Fibroblast of villous mesenchyme (primary cell): ENCODE results near the gene SPAG17. TPM values are rescaled to one million over a fixed set of nuclear protein-coding genes. Genes with fewer than 3 reads are reported as not detected.
"Not testable (repeated sequence)": the region's sequence is repeated elsewhere in the genome, so short reads cannot be mapped to it uniquely, and the experiment has no call there.

Experiments used
- DNase-seq: peaks from one replicate; pipeline ENCODE4 v3.0.0-alpha.2; 2010; ENCODE audit warnings: low read depth
- H3K4me3 ChIP-seq: 2 replicates; pipeline ENCODE4 v1.5.1; 2011; ENCODE audit warnings: low read depth, mild to moderate bottlenecking, low read length
- total RNA-seq: library from RNA; depleted of rRNA; stranded (reverse); fragments of >200 nt; gene quantifications from 2 replicates; pipeline ENCODE4 v1.2.3, GENCODE V29; 2012
- TF ChIP-seq, protein P1 (sequence below): IDR thresholded peaks from 2 replicates; pipeline ENCODE4 v1.5.1; 2012; ENCODE audit warnings: low read depth, mild to moderate bottlenecking, low read length; ENCODE audit not compliant: insufficient read depth

The SPAG17 gene
- total RNA-seq, 1 donor = not detected

DNA sequence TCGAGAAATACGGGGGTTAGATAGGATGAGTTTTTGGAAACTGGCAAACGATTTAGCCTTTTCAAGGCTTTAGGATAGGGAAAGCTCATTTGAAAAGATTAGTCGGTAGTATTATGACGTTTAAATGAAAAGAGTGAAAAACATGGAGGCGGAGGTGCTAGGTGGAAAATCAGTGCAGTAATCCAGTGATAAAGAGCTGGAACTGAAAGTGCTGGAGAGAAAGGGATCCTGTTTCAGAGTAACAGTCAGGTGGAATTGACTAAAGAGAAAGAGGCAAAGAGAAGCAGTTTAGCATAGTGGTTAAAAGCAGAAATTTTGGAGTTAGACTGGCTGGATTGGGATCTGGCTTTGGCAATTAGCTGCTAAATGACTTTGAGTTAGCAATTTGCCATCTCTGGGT, 254.5 kb downstream of the SPAG17 start:
- H3K4me3 ChIP-seq = peak overlapping the region; percentile 94
- DNase-seq = peak; percentile 20
- TF ChIP-seq, protein P1, sequence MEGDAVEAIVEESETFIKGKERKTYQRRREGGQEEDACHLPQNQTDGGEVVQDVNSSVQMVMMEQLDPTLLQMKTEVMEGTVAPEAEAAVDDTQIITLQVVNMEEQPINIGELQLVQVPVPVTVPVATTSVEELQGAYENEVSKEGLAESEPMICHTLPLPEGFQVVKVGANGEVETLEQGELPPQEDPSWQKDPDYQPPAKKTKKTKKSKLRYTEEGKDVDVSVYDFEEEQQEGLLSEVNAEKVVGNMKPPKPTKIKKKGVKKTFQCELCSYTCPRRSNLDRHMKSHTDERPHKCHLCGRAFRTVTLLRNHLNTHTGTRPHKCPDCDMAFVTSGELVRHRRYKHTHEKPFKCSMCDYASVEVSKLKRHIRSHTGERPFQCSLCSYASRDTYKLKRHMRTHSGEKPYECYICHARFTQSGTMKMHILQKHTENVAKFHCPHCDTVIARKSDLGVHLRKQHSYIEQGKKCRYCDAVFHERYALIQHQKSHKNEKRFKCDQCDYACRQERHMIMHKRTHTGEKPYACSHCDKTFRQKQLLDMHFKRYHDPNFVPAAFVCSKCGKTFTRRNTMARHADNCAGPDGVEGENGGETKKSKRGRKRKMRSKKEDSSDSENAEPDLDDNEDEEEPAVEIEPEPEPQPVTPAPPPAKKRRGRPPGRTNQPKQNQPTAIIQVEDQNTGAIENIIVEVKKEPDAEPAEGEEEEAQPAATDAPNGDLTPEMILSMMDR = no peak

DNA sequence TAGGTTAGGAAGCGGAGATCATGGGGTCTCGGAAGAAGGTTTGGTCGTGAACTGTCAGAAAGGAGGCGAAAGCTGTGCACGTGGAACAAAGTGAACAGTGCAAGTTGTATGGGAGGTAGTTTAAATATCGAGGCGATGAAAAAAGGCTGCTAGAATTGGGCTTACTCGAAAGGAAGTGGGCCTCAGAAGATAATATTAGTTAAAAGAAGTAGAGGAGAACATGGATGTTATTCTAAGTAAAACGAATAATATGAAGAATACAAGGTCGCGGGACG, 254.9 kb downstream of the SPAG17 start:
- TF ChIP-seq, protein P1 = no peak
- peak overlapping the region; percentile 94 for H3K4me3 ChIP-seq
- peak; percentile 5 for DNase-seq

DNA sequence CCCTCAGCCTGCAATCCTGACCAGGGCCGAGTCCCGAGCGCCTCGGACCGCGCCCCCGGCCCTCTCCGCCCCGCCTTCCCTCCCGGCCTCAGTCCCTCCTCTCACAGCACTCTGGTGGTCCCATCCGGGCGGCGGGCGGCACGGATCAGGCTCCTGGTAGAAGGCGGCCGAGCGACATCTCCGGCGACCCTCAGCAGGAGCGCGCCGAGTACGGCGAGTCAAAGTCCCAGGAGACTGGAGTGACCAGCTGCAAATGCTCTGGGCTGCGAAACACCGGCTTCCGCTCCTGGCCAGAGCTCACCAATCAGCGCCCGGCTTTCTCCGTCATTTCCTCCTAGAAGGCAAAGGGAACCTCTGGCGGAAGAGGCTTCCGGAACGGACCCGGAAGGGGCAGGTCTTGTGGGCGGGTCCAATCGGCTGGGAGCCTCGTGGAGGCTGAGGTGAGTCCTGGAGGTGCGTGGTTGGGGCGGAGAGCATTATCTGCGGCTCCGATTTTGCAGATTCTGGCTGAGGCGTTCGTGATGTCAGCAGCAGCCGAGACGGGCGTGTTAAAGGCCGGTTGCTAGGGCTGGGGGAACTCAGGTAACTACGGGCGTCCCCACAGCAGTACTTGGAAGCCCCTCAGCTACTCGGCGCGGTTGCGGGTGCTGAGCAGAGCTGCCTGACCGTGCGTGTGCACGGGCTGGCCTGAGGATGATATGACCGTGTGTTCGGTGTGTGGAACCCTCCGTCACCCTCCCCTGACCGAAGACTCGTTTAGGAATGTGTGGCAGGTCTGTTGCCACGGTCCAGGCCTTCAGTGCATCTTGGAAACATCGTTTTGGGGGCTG, 255.5 kb downstream of the SPAG17 start, which contains the start of the genes GDAP2 and WDR3:
Gene GDAP2, minus strand, starts transcription at position 279 of the 830 bp plus-strand sequence. CDS start 9,264 bp downstream, outside the sequence.
Gene WDR3, plus strand, starts transcription at position 397 of the 830 bp plus-strand sequence. CDS start 3,581 bp downstream, outside the sequence.
- H3K4me3 ChIP-seq = peak within 1 kb of the TSS; percentile 94
- TF ChIP-seq, protein P1 = no peak
- peak; percentile 98 for DNase-seq

DNA sequence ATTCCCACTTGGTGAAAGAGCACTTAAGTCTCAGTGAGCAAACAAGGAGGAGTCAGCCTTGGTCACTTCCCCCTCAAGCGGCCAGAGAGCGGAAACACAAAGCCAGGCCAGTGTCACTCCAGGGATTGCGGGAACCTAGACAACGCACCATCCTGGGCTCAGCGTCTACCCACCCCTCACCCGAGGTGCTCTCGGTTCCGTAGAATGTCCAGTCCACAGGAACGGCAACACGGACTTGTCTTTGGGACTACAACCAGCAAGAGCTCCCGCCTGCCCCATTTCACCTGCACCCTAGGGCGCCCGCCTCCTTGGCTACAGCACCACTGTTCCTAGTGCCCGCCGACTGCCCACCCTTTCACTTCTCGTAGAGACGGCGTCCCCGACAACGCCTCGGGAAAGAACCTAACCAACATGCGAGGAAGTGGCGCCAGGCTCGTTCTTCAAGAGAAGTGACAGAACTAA, 256.1 kb downstream of the SPAG17 start:
- TF ChIP-seq, protein P1 = peak; percentile 32
- peak; percentile 62 for DNase-seq
- H3K4me3 ChIP-seq = peak overlapping the region; percentile 94

DNA sequence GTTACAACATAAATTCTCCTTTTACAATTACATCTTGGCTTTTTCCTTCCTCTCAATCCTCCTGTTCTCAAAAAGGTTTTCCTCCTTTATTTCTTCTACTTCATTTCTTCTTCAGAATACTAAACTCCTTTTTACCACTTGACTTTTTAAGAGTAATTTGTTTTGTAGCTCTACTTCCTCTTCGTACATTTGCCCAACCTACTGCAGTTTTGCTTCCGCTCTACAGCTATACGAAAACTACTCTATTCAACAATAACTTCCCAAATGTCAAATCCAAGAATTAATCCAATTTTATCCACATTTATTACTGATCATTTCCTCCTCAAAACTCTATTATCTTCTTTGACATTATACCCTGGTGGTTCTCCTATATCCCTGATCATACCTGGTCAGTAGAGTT, 259.0 kb downstream of the SPAG17 start:
- TF ChIP-seq, protein P1 = no peak
- DNase-seq = no peak
- H3K4me3 ChIP-seq = no peak overlapping the region

DNA sequence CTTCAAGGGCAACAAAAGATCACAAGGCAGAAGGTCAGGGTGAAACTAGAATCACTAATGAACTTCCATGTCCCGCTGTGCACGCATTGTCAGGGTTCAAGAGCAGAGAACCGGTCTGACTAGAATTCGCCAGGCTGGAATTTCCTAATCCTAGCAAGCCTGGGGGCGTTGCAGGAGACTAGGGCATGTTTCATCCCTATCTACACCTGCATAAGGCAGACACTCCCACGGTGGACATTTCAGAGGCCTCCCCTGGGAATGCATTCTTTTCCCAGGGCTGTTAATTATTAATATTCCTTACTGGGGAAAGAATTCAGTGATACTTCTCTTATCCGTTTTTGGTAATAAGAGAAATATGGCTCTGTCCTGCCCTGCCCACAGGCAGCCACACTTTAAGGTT, 262.3 kb downstream of the SPAG17 start:
- H3K4me3 ChIP-seq, DNase-seq: not testable (repeated sequence)

DNA sequence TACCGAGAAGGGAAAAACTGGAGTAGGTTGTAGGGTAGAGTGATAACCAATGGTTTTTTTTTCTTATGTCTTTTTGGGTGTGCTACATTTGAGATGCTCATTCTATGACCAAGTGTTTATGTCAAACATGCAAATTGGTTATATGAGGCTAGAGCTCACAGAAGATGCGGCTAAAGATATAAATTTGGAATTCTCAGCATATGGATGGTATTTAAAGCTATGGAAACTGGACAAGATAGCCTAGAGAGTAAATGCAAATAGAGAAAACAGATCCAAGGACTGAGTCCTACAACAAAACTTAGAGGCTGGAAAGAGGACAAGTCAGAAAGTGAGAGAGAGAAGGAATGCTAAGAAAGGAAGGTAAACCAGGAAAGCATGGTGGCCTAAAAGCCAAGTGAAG, 263.0 kb downstream of the SPAG17 start:
- DNase-seq = no peak
- no peak overlapping the region for H3K4me3 ChIP-seq
- TF ChIP-seq, protein P1 = no peak
